Neutrophil (primary cell): ENCODE measurements around the gene CAPN2.
A peak's percentile ranks its signal among the peaks of the same experiment; 100 is the strongest.

Experiments
- H3K27ac ChIP-seq: fragments of 200-600 bp; sonication (generic); 2 replicates; pipeline ENCODE4 v1.5.1; 2016; ENCODE audit warnings: mild to moderate bottlenecking, moderate library complexity
- H3K27me3 ChIP-seq: fragments of 200-600 bp; sonication (generic); 2 replicates; pipeline ENCODE4 v1.6.0; 2016; ENCODE audit warnings: mild to moderate bottlenecking
- H3K36me3 ChIP-seq: fragments of 200-600 bp; sonication (generic); 2 replicates; pipeline ENCODE4 v1.5.1; 2017
- H3K4me1 ChIP-seq, 2 experiments: fragments of 200-600 bp in 1 of 2; sonication (generic) in 1 of 2; 1 replicate in 1 of 2; 2 replicates in 1 of 2; pipeline versions ENCODE4 v1.5.1 to v1.6.1; 2013 to 2016; ENCODE audit warnings: low read depth in 1 of 2, low read length in 1 of 2, mild to moderate bottlenecking in 1 of 2, moderate library complexity in 1 of 2; ENCODE audit not compliant: control insufficient read depth in 1 of 2, insufficient read depth in 1 of 2
- H3K4me3 ChIP-seq, 2 experiments: fragments of 200-600 bp in 1 of 2; sonication (generic) in 1 of 2; 1 replicate in 1 of 2; 2 replicates in 1 of 2; pipeline ENCODE4 v1.5.1; 2013 to 2016; ENCODE audit warnings: low read depth in 1 of 2, low read length in 1 of 2, mild to moderate bottlenecking in 1 of 2, moderate library complexity in 1 of 2
- H3K9me3 ChIP-seq: fragments of 200-600 bp; sonication (generic); 2 replicates; pipeline ENCODE4 v1.5.1; 2016
- TF ChIP-seq, protein P1 (sequence below): fragments of 200-600 bp; sonication (generic); IDR thresholded peaks from 2 replicates; pipeline ENCODE4 v1.5.1; 2016; ENCODE audit warnings: antibody characterized with exemption

CAPN2 gene

DNA sequence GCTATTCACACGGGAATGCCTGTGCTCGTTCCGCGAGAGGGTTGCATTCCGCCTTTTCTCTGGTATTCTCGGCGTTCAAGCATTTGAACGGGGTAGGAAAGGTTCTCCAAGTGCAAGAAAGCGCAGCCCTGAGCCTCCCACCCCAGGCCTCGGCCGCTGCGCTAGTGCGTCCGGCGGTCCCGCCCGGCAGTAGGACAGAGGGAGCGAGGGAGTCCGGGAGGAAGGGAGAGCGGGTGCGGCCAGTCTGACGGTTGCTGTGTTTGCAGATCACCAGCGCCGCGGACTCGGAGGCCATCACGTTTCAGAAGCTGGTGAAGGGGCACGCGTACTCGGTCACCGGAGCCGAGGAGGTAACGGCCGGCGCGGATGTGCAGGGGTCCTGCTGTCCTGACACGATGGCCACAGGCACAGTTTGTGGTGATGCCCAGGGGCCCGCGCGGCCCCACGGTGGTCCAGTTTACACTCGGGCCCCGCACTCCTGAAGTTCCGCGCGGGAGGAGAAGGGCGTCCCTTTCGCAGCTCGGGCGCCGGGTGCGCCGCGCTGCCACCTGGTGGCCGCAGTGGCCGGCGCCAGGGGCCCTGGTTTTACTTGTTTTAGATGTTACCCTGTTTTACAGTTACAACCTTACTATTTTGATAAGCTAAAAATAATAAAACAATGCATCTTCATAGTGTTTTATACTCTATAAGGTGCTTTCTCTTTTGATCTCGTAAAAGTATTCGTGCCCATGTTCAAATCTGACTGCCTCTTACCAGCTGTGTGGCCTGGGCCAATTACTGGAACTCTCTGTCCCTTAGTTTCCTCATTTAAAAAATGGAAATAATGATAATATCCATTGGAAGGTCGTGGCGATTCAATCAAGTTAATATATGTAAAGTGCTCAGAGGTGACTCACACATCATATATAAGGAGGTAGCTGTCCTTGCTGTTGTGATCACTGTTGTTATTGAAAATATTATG is 36.7 kb downstream of the CAPN2 start:
- H3K4me3 ChIP-seq: peak overlapping the region; percentile 57 to 59
- H3K27me3 ChIP-seq: peaks cover 5% of the 10 kb centered on the region
- H3K36me3 ChIP-seq: no peaks in the 10 kb centered on the region
- TF ChIP-seq, protein P1, sequence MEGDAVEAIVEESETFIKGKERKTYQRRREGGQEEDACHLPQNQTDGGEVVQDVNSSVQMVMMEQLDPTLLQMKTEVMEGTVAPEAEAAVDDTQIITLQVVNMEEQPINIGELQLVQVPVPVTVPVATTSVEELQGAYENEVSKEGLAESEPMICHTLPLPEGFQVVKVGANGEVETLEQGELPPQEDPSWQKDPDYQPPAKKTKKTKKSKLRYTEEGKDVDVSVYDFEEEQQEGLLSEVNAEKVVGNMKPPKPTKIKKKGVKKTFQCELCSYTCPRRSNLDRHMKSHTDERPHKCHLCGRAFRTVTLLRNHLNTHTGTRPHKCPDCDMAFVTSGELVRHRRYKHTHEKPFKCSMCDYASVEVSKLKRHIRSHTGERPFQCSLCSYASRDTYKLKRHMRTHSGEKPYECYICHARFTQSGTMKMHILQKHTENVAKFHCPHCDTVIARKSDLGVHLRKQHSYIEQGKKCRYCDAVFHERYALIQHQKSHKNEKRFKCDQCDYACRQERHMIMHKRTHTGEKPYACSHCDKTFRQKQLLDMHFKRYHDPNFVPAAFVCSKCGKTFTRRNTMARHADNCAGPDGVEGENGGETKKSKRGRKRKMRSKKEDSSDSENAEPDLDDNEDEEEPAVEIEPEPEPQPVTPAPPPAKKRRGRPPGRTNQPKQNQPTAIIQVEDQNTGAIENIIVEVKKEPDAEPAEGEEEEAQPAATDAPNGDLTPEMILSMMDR: peak; percentile 68
- H3K27ac ChIP-seq: no peak overlapping the region
- H3K9me3 ChIP-seq: no peaks in the 10 kb centered on the region
- peaks cover 45 to 48% of the 10 kb centered on the region in 2 experiments for H3K4me1 ChIP-seq

DNA sequence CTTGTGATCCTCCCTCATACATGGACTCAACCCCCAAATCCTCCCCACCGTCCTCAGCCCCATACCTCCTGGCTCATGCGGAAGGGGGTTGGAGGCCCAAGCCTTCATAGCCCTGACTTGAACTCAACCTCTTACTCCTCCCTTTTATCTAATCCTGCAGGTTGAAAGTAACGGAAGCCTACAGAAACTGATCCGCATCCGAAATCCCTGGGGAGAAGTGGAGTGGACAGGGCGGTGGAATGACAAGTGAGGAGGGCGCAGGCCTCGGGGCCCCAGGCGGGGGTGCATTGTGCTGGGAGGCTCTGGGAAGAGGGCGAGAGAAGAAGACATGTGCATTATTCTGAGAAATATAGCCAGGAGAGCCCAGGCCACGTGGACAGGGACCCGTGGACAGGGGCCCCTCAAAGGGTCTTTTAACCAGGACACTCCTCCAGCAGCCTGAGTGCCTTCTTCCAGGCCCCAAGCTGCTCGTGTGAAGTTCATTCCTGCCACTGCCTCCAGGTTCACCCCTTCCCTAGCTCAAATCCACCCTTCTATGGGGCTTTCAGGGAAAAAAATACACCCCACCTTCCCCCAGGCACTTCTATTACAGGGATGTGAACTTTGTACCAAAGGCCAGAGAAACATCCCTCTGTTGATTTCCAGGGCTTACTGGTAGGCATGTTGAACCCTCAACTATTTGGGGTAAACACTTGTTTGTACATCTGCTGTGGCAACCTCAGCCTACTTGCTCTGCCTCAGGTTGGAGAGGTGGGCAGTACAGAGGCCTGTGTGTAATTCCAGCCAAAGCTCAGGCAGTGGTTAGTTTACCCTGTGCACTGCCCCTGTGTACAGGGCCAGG is 38.6 kb downstream of the CAPN2 start:
- no peak overlapping the region for H3K4me3 ChIP-seq

GRCh38 chr1:223751696-223752095 is 39.4 kb downstream of the CAPN2 start:
- Histone ChIP-seq H3K4me1 (peaks cover 45 to 48% of the 10 kb centered on the region in 2 experiments), H3K27ac (no peak overlapping the region), H3K4me3 (no peak overlapping the region), H3K9me3 (no peaks in the 10 kb centered on the region), H3K27me3 (peaks cover 5% of the 10 kb centered on the region), H3K36me3 (no peaks in the 10 kb centered on the region)
- TF ChIP-seq, protein P1: no peak

More for the DNA sequence above, 38.6 kb downstream of the CAPN2 start:
- Histone ChIP-seq H3K27me3 (peaks cover 5% of the 10 kb centered on the region), H3K4me1 (peaks cover 45 to 48% of the 10 kb centered on the region in 2 experiments), H3K36me3 (no peaks in the 10 kb centered on the region), H3K27ac (no peak overlapping the region), H3K9me3 (no peaks in the 10 kb centered on the region)
- TF ChIP-seq, protein P1: no peak

DNA sequence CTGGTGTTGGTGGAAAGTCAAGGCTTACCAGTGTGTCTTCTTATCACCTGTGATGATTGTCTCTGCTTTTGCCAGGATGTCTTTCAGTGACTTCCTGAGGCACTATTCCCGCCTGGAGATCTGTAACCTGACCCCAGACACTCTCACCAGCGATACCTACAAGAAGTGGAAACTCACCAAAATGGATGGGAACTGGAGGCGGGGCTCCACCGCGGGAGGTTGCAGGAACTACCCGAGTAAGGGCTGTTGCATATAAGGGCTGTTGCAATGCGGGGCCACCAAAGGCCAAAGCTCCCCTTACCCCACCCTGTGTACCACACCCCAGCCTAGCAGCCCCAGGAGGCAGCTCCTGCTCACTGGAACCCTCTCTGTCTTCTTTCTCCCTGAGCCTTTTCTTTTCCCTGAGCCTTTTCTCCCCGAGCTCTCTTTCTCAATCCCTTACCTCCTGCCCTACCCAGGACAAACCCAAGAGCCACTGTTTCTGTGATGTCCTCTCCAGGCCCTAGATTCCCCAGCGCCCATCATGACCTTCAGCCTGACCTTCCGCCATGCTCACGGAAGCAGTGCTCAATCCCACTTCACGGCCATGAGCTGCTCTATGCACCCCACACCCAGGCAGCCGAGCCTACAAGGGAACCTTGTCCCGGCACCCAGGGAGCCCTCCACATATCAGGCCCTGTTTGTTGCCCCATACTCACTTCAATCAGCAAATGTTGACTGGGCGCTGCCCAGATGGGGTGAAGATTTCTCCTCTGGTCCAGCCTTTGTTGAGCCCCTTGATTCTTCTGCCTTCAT is 40.6 kb downstream of the CAPN2 start:
- H3K4me1 ChIP-seq: peaks cover 43 to 45% of the 10 kb centered on the region in 2 experiments
- H3K27me3 ChIP-seq: peaks cover 5% of the 10 kb centered on the region
- TF ChIP-seq, protein P1: no peak
- H3K4me3 ChIP-seq: no peak overlapping the region
- no peak overlapping the region for H3K27ac ChIP-seq
- H3K9me3 ChIP-seq: no peaks in the 10 kb centered on the region
- H3K36me3 ChIP-seq: no peaks in the 10 kb centered on the region
